HepG2 (cell line): Measurements from ENCODE around the gene ANKRD31. TPM values are rescaled to one million over a fixed set of nuclear protein-coding genes. Genes with fewer than 3 reads are reported as not detected.

Source experiments
- ATAC-seq: fragments of 200-7000 bp; cut with Tn5 transposase; 3 replicates; pipeline ENCODE4 v1.9.1; 2020; ENCODE audit warnings: mild to moderate bottlenecking, moderate library complexity
- BruUV-seq: library from RNA; stranded (reverse); fragments of 400-500 nt; replicated peaks from 2 replicates; lab custom pipeline; 2021; lab: Mats Ljungman, UMichigan
- CTCF ChIA-PET: fragments of 300-600 bp; formaldehyde crosslinking; extraction: SDS; loops from one replicate; lab custom pipeline; 2021; ENCODE audit warnings: low total read pairs, inconsistent platforms, low intra/inter-chr PET ratio; lab: Yijun Ruan, JAX
- POLR2A ChIA-PET: fragments of 350-600 bp; sonication (Branson Sonifier 250); formaldehyde crosslinking; loops from one replicate; lab custom pipeline; 2020; ENCODE audit warnings: antibody characterized with exemption, inconsistent platforms; lab: Yijun Ruan, JAX
- DNase-seq: peaks from one replicate; pipeline ENCODE4 v3.0.0-alpha.2; 2015; ENCODE audit warnings: low spot score
- FAIRE-seq: peaks from 3 replicates; lab custom pipeline; 2011; peaks lifted over from hg19 to GRCh38; lab: Jason Lieb, UNC
- H2AFZ ChIP-seq: one replicate; pipeline ENCODE4 v1.6.1; 2011; ENCODE audit warnings: low read length, inconsistent platforms
- H3K27ac ChIP-seq: fragments of 300-600 bp; 3 replicates; pipeline ENCODE4 v1.8.0; 2011; ENCODE audit warnings: mixed run types, mild to moderate bottlenecking, mixed read lengths, low read length, inconsistent platforms; ENCODE audit not compliant: insufficient read depth; ENCODE audit errors: extremely low read length
- H3K27me3 ChIP-seq, 2 experiments: fragments of 200-600 bp in 1 of 2; 2 replicates in 1 of 2; 3 replicates in 1 of 2; pipeline versions ENCODE4 v1.6.0 to v1.8.0; 2011; ENCODE audit warnings: low read length in 2 of 2, mild to moderate bottlenecking in 2 of 2, moderate library complexity in 2 of 2, inconsistent platforms in 1 of 2; ENCODE audit not compliant: insufficient read depth in 2 of 2, control insufficient read depth in 1 of 2
- H3K36me3 ChIP-seq, 2 experiments: fragments of 200-600 bp in 1 of 2; replicated peaks in 1 of 2; 2 replicates in 1 of 2; 3 replicates in 1 of 2; pipeline versions ENCODE4 v1.5.1 to v1.8.0; 2011; ENCODE audit warnings: low read length in 2 of 2, inconsistent platforms in 1 of 2; ENCODE audit not compliant: insufficient read depth in 2 of 2, control insufficient read depth in 1 of 2
- H3K4me1 ChIP-seq: 2 replicates; pipeline ENCODE4 v1.5.1; 2012; ENCODE audit warnings: low read length, inconsistent platforms; ENCODE audit not compliant: insufficient read depth
- H3K4me2 ChIP-seq: 2 replicates; pipeline ENCODE4 v1.6.0; 2011; ENCODE audit warnings: low read depth, low read length, inconsistent platforms
- H3K4me3 ChIP-seq, 3 experiments: fragments of 200-600 bp in 1 of 3; sonication (generic), shearing (Covaris generic) in 1 of 3; replicated peaks in 1 of 3; 2 replicates each; pipeline ENCODE4 v1.5.1; 2011 to 2016; ENCODE audit warnings: low read length in 3 of 3, inconsistent platforms in 2 of 3, low read depth in 2 of 3, mild to moderate bottlenecking in 2 of 3, control low read depth in 1 of 3, mixed read lengths in 1 of 3; ENCODE audit not compliant: insufficient read depth in 1 of 3
- H3K79me2 ChIP-seq: one replicate; pipeline ENCODE4 v1.6.1; 2011; ENCODE audit warnings: low read length, inconsistent platforms; ENCODE audit not compliant: insufficient read depth
- H3K9ac ChIP-seq: 2 replicates; pipeline ENCODE4 v1.6.0; 2011; ENCODE audit warnings: mild to moderate bottlenecking, low read depth, low read length, inconsistent platforms; ENCODE audit not compliant: insufficient read depth
- H3K9me3 ChIP-seq: 2 replicates; pipeline ENCODE4 v1.5.1; 2012; ENCODE audit warnings: mild to moderate bottlenecking, low read length
- H4K20me1 ChIP-seq: 2 replicates; pipeline ENCODE4 v1.6.0; 2011; ENCODE audit warnings: inconsistent platforms, mild to moderate bottlenecking, low read length, moderate library complexity; ENCODE audit not compliant: insufficient read depth
- ATF7 ChIP-seq, 2 experiments: fragments of 450-650 bp in 1 of 2; sonication (generic) in 1 of 2; formaldehyde crosslinking in 1 of 2; IDR thresholded peaks; 2 replicates each; pipeline versions ENCODE4 v1.4.0 to v1.6.1; 2016 to 2020; ENCODE audit warnings: antibody characterized with exemption in 1 of 2, mild to moderate bottlenecking in 1 of 2, missing genetic modification reagents in 1 of 2
- GFI1 ChIP-seq: sonication (generic); formaldehyde crosslinking; IDR thresholded peaks from 2 replicates; pipeline ENCODE4 v1.5.0; 2020; ENCODE audit warnings: missing genetic modification reagents, mild to moderate bottlenecking, borderline replicate concordance
- ZNF33B ChIP-seq: sonication (generic); formaldehyde crosslinking; IDR thresholded peaks from 2 replicates; pipeline ENCODE4 v1.5.1; 2020; ENCODE audit warnings: mild to moderate bottlenecking, missing genetic modification reagents
- WGBS: methylation state at CpG from one replicate; pipeline ENCODE4 v1.1.6; 2017; ENCODE audit warnings: low lambda C conversion rate; 5-methylcytosine and 5-hydroxymethylcytosine counted together
- in situ Hi-C: cut with HindIII; loops from 2 replicates; pipeline ENCODE4 v1.10.0; 2017; ENCODE audit warnings: low pct_unique_long_range_greater_than_20kb; ENCODE audit not compliant: extremely low pct_ligation_motif_present
- intact Hi-C: fragments of 100-400 bp; cut with micrococcal nuclease; formaldehyde crosslinking; loops from one replicate; pipeline ENCODE4 v1.10.0; 2022; ENCODE audit not compliant: unreplicated experiment
- polyA plus RNA-seq, 8 experiments: library from polyadenylated mRNA; depleted of rRNA in 3 of 8; stranded (reverse) in 7 of 8; unstranded in 1 of 8; fragments of >200 nt; fragmentation: Illumina TruSeq in 4 of 8; extraction: Trizol in 4 of 8; gene quantifications; 2 replicates each; pipeline versions ENCODE4 v1.2.1 to v1.2.3, GENCODE V29; 2011 to 2016; ENCODE audit warnings: low read depth in 4 of 8, missing spikeins in 1 of 8, mixed read lengths in 1 of 8; ENCODE audit not compliant: insufficient read depth in 1 of 8
- total RNA-seq, 5 experiments: library from RNA; depleted of rRNA; stranded (reverse); fragments of >200 nt; fragmentation: Illumina TruSeq; extraction: Trizol; gene quantifications; 2 replicates each; pipeline ENCODE4 v1.2.3, GENCODE V29; 2016; ENCODE audit warnings: low read depth in 1 of 5
- TF ChIP-seq, protein P1 (sequence below): sonication (generic); formaldehyde crosslinking; IDR thresholded peaks from one replicate; pipeline ENCODE4 v1.5.1; 2020; ENCODE audit warnings: mild to moderate bottlenecking, missing genetic modification reagents; ENCODE audit errors: not compliant biosample characterization
- TF ChIP-seq, protein P2 (sequence below): sonication (generic); formaldehyde crosslinking; IDR thresholded peaks from 2 replicates; pipeline ENCODE4 v1.4.0; 2020; ENCODE audit warnings: missing genetic modification reagents

ANKRD31 gene
- total and polyA plus RNA-seq, 2 of the 13 experiments (the other 11 are each of a cell fraction or from before 2014, with no cell fraction given): 0.01 to 0.09 TPM

DNA sequence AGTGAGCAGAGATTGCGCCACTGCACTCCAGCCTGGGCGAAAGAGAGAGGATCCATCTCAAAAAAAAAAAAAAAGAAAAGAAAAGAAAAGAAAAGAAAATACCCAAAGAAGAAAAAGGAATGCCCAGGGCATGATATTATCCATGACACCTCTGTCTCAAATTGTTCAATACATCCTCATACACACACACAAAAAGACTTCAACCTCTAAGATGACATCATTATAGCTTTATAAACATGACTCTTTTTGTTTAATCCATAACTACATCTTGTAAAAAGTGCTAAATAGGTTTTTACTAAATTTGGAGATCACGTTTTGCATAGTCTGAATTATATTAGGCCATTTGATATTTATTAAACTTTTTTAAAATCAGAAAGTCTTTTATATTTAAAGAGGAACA lies 33.1 kb downstream of the ANKRD31 start:
- BruUV-seq: no TSS peak
- Histone ChIP-seq H3K4me2 (no peak overlapping the region), H3K79me2 (no peaks in the 10 kb centered on the region), H3K4me3 (no peak overlapping the region), H3K36me3 (no peaks in the 10 kb centered on the region), H3K27me3 (no peaks in the 10 kb centered on the region), H3K27ac (no peak overlapping the region), H3K9ac (no peak overlapping the region), H4K20me1 (no peaks in the 10 kb centered on the region), H3K4me1 (no peaks in the 10 kb centered on the region), H2AFZ (no peak overlapping the region)
- FAIRE-seq (no peak), ATAC-seq (no peak)
- ChIA-PET CTCF (no interaction called here), POLR2A (no interaction called here)
- 48% methylated on average over 3 of the region's 3 CpGs for WGBS
- intact Hi-C loops: no loop called here
- TF ChIP-seq, protein P1, sequence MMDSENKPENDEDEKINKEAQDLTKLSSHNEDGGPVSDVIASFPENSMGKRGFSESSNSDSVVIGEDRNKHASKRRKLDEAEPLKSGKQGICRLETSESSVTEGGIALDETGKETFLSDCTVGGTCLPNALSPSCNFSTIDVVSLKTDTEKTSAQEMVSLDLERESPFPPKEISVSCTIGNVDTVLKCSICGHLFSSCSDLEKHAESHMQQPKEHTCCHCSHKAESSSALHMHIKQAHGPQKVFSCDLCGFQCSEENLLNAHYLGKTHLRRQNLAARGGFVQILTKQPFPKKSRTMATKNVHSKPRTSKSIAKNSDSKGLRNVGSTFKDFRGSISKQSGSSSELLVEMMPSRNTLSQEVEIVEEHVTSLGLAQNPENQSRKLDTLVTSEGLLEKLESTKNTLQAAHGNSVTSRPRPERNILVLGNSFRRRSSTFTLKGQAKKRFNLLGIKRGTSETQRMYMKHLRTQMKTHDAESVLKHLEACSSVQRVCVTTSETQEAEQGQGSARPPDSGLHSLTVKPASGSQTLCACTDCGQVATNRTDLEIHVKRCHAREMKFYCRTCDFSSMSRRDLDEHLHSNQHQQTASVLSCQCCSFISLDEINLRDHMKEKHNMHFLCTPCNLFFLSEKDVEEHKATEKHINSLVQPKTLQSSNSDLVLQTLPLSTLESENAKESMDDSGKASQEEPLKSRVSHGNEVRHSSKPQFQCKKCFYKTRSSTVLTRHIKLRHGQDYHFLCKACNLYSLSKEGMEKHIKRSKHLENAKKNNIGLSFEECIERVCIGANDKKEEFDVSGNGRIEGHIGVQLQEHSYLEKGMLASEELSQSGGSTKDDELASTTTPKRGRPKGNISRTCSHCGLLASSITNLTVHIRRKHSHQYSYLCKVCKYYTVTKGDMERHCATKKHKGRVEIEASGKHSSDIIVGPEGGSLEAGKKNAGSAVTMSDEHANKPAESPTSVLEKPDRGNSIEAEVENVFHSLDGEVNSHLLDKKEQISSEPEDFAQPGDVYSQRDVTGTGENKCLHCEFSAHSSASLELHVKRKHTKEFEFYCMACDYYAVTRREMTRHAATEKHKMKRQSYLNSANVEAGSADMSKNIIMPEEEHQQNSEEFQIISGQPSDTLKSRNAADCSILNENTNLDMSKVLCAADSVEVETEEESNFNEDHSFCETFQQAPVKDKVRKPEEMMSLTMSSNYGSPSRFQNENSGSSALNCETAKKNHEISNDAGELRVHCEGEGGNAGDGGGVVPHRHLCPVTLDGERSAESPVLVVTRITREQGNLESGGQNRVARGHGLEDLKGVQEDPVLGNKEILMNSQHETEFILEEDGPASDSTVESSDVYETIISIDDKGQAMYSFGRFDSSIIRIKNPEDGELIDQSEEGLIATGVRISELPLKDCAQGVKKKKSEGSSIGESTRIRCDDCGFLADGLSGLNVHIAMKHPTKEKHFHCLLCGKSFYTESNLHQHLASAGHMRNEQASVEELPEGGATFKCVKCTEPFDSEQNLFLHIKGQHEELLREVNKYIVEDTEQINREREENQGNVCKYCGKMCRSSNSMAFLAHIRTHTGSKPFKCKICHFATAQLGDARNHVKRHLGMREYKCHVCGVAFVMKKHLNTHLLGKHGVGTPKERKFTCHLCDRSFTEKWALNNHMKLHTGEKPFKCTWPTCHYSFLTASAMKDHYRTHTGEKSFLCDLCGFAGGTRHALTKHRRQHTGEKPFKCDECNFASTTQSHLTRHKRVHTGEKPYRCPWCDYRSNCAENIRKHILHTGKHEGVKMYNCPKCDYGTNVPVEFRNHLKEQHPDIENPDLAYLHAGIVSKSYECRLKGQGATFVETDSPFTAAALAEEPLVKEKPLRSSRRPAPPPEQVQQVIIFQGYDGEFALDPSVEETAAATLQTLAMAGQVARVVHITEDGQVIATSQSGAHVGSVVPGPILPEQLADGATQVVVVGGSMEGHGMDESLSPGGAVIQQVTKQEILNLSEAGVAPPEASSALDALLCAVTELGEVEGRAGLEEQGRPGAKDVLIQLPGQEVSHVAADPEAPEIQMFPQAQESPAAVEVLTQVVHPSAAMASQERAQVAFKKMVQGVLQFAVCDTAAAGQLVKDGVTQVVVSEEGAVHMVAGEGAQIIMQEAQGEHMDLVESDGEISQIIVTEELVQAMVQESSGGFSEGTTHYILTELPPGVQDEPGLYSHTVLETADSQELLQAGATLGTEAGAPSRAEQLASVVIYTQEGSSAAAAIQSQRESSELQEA (CRISPR knock-in tag): no peak
- TF ChIP-seq ATF7 (IDR thresholded peaks at IDR 0.05): peak; percentile 83
- no peak for TF ChIP-seq ATF7 (CRISPR knock-in tag; IDR thresholded peaks at IDR 0.05)
- TF ChIP-seq, protein P2, sequence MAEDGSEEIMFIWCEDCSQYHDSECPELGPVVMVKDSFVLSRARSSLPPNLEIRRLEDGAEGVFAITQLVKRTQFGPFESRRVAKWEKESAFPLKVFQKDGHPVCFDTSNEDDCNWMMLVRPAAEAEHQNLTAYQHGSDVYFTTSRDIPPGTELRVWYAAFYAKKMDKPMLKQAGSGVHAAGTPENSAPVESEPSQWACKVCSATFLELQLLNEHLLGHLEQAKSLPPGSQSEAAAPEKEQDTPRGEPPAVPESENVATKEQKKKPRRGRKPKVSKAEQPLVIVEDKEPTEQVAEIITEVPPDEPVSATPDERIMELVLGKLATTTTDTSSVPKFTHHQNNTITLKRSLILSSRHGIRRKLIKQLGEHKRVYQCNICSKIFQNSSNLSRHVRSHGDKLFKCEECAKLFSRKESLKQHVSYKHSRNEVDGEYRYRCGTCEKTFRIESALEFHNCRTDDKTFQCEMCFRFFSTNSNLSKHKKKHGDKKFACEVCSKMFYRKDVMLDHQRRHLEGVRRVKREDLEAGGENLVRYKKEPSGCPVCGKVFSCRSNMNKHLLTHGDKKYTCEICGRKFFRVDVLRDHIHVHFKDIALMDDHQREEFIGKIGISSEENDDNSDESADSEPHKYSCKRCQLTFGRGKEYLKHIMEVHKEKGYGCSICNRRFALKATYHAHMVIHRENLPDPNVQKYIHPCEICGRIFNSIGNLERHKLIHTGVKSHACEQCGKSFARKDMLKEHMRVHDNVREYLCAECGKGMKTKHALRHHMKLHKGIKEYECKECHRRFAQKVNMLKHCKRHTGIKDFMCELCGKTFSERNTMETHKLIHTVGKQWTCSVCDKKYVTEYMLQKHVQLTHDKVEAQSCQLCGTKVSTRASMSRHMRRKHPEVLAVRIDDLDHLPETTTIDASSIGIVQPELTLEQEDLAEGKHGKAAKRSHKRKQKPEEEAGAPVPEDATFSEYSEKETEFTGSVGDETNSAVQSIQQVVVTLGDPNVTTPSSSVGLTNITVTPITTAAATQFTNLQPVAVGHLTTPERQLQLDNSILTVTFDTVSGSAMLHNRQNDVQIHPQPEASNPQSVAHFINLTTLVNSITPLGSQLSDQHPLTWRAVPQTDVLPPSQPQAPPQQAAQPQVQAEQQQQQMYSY (CRISPR knock-in tag): no peak
- TF ChIP-seq ZNF33B: no peak
- no peak for TF ChIP-seq GFI1 (CRISPR knock-in tag)
- TF ChIP-seq, all 625 proteins: peak for 1
- in situ Hi-C loops: no loop called here
- H3K9me3 ChIP-seq: no peaks in the 10 kb centered on the region
- no peak for DNase-seq
